OCI-LY3 (cell line): ENCODE results near the gene SOWAHC.

Experiments used
- EZH2phosphoT487 ChIP-seq: fragments of 200-600 bp; shearing (Covaris generic); IDR thresholded peaks from 2 replicates; pipeline ENCODE4 v1.6.1; 2018; ENCODE audit warnings: antibody characterized with exemption, mixed run types, low read depth
- TF ChIP-seq, protein P1 (sequence below): fragments of 200-600, 300-600 bp; sonication (generic); IDR thresholded peaks from 2 replicates; pipeline ENCODE4 v1.5.1; 2014; ENCODE audit warnings: antibody characterized with exemption, low read length, low read depth

DNA sequence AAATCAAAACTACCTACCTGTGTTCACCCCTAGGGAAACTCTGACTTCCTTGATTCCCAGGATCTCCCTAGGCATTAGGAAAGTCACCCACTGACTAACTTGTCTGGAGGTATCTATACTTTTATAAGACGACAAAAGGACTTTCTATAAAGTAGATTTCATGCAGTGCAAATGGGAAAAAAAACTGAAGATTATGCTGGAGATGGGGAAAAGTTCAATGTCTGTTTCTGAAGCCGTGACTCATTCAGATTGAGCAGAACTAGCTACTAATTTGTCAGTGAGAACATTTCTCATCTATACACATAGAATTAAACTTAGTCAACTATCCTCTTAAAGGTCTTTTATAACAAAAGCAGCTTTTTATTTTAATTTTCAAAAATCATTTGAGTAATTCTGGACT is 6.4 kb upstream of the SOWAHC start:
- no peak for TF ChIP-seq EZH2phosphoT487
- TF ChIP-seq, protein P1, sequence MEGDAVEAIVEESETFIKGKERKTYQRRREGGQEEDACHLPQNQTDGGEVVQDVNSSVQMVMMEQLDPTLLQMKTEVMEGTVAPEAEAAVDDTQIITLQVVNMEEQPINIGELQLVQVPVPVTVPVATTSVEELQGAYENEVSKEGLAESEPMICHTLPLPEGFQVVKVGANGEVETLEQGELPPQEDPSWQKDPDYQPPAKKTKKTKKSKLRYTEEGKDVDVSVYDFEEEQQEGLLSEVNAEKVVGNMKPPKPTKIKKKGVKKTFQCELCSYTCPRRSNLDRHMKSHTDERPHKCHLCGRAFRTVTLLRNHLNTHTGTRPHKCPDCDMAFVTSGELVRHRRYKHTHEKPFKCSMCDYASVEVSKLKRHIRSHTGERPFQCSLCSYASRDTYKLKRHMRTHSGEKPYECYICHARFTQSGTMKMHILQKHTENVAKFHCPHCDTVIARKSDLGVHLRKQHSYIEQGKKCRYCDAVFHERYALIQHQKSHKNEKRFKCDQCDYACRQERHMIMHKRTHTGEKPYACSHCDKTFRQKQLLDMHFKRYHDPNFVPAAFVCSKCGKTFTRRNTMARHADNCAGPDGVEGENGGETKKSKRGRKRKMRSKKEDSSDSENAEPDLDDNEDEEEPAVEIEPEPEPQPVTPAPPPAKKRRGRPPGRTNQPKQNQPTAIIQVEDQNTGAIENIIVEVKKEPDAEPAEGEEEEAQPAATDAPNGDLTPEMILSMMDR, result no peak
